T-helper 9 cell (primary cell): Measurements from ENCODE around the gene CASP12.
"Not testable (repeated sequence)": the region's sequence is repeated elsewhere in the genome, so short reads cannot be mapped to it uniquely, and the experiment has no call there.

Source experiments
- DNase-seq: peaks from one replicate; pipeline ENCODE4 v3.0.0-alpha.2; 2020
- total RNA-seq, 2 donors: gene quantifications; one replicate each; lab custom pipeline; 2026; lab: John Stamatoyannopoulos, UW

The CASP12 gene
- 0 to 0.07 reads per million in 2 donors for total RNA-seq

GRCh38 chr11:104897891-104898684 lies at the start of gene CASP12:
TSS of gene CASP12 (minus strand) at chr11:104898460.
- no peak for DNase-seq

- no peak for DNase-seq
Measured at GRCh38 chr11:104946907-104947306, 48.6 kb upstream of the CASP12 start.

- no peak for DNase-seq
Measured at GRCh38 chr11:104944076-104944475, 45.8 kb upstream of the CASP12 start.

- no peak for DNase-seq
Measured at GRCh38 chr11:104943561-104943960, 45.3 kb upstream of the CASP12 start.

- no peak for DNase-seq
Measured at GRCh38 chr11:104934594-104934993, 36.3 kb upstream of the CASP12 start.

- not testable (repeated sequence) for DNase-seq
Measured at GRCh38 chr11:104934073-104934472, 35.8 kb upstream of the CASP12 start.

GRCh38 chr11:104928811-104929210 lies 30.6 kb upstream of the CASP12 start:
- no peak for DNase-seq

- DNase-seq: no peak
Measured at GRCh38 chr11:104926771-104927611, 28.7 kb upstream of the CASP12 start.

GRCh38 chr11:104925850-104926249 lies 27.6 kb upstream of the CASP12 start:
- no peak for DNase-seq

GRCh38 chr11:104918113-104918824 lies 20.0 kb upstream of the CASP12 start:
- DNase-seq: no peak

- no peak for DNase-seq
Measured at GRCh38 chr11:104917271-104918112, 19.2 kb upstream of the CASP12 start.

GRCh38 chr11:104916442-104916841 lies 18.2 kb upstream of the CASP12 start:
- DNase-seq: no peak

GRCh38 chr11:104912102-104912501 lies 13.8 kb upstream of the CASP12 start:
- no peak for DNase-seq

GRCh38 chr11:104908186-104908531 lies 9.9 kb upstream of the CASP12 start:
- DNase-seq: no peak

- DNase-seq: no peak
Measured at GRCh38 chr11:104907521-104908185, 9.4 kb upstream of the CASP12 start.

GRCh38 chr11:104905271-104905670 lies 7.0 kb upstream of the CASP12 start:
- DNase-seq: no peak

GRCh38 chr11:104899226-104899625 lies 966 bp upstream of the CASP12 start:
- DNase-seq: no peak

- DNase-seq: no peak
Measured at GRCh38 chr11:104898685-104899013, 389 bp upstream of the CASP12 start.

- no peak for DNase-seq
Measured at GRCh38 chr11:104895634-104896033, 2.6 kb downstream of the CASP12 start.

GRCh38 chr11:104893876-104894275 lies 4.4 kb downstream of the CASP12 start:
- DNase-seq: no peak

GRCh38 chr11:104892723-104893511 lies 5.3 kb downstream of the CASP12 start:
- DNase-seq: no peak
